Vagina (tissue), 2 donors: Measurements from ENCODE around the gene AMIGO2. TPM values are rescaled to one million over a fixed set of nuclear protein-coding genes. Genes with fewer than 3 reads are reported as not detected.

Experiments used
- DNase-seq, 2 donors: peaks; one replicate each; pipeline ENCODE4 v3.0.0-alpha.2; 2017; ENCODE audit errors: extremely low spot score in 2 of 2
- H3K27ac ChIP-seq: fragments of 200-600 bp; sonication (generic); one replicate; pipeline ENCODE4 v1.5.1; 2019
- H3K27me3 ChIP-seq: fragments of 200-600 bp; sonication (generic); one replicate; pipeline ENCODE4 v1.5.1; 2019
- H3K36me3 ChIP-seq, 2 donors: fragments of 200-600 bp; sonication (generic); one replicate each; pipeline ENCODE4 v1.5.1; 2017 to 2019
- H3K4me1 ChIP-seq: fragments of 200-600 bp; sonication (generic); one replicate; pipeline ENCODE4 v1.5.1; 2019
- H3K4me3 ChIP-seq, 2 donors: fragments of 200-600 bp; sonication (generic); 1 replicate in 1 of 2; 2 replicates in 1 of 2; pipeline ENCODE4 v1.5.1; 2016 to 2019
- H3K9me3 ChIP-seq: fragments of 200-600 bp; sonication (generic); one replicate; pipeline ENCODE4 v1.5.1; 2019
- CTCF ChIP-seq, 3 experiments: fragments of 450-650 bp in 2 of 3; fragments of 200-600 bp in 1 of 3; sonication (generic) in 1 of 3; IDR thresholded peaks; one replicate each; pipeline ENCODE4 v1.5.1; 2017 to 2019; ENCODE audit warnings: antibody characterized with exemption in 3 of 3, mild to moderate bottlenecking in 2 of 3, moderate library complexity in 2 of 3
- POLR2A ChIP-seq, 2 donors: fragments of 450-650 bp; IDR thresholded peaks; one replicate each; pipeline ENCODE4 v1.6.1; 2017; ENCODE audit warnings: antibody characterized with exemption in 2 of 2, mild to moderate bottlenecking in 2 of 2, moderate library complexity in 2 of 2
- POLR2AphosphoS5 ChIP-seq, 2 donors: sonication (generic); formaldehyde crosslinking; IDR thresholded peaks; one replicate each; pipeline ENCODE4 v1.9.0; 2017; ENCODE audit warnings: antibody characterized with exemption in 2 of 2, mild to moderate bottlenecking in 2 of 2, low read depth in 1 of 2; ENCODE audit not compliant: insufficient read depth in 1 of 2
- intact Hi-C: fragments of 100-400 bp; cut with DNase I; formaldehyde crosslinking; loops from one replicate; pipeline ENCODE4 v1.15.1; 2023
- total RNA-seq: library from RNA; depleted of rRNA; stranded (reverse); fragments of >200 nt; gene quantifications from one replicate; pipeline ENCODE4 v1.2.3, GENCODE V29; 2016

AMIGO2 gene
- total RNA-seq, 1 donor from 2014 or later, result 20.4 TPM

- intact Hi-C loops, result loop anchor here (5.0 kb wide), 1 partner anchor 298 kb away; no protein-coding TSS in a partner anchor
- no peaks in the 10 kb centered on the region for H3K36me3 ChIP-seq
- H3K4me3 ChIP-seq, result peak overlapping the region; percentile 67 to 77
- H3K9me3 ChIP-seq, result no peaks in the 10 kb centered on the region
- H3K4me1 ChIP-seq, result peaks cover 50% of the 10 kb centered on the region
- no peaks in the 10 kb centered on the region for H3K27me3 ChIP-seq
- TF ChIP-seq POLR2AphosphoS5 (IDR thresholded peaks at IDR 0.05; ENCODE audit: insufficient read depth in 1 of 2, low read depth in 1 of 2) (peak in 1 of 2 donors; percentile 5), CTCF (IDR thresholded peaks at IDR 0.05) (no peak), POLR2A (IDR thresholded peaks at IDR 0.05) (no peak)
- DNase-seq, result no peak
- H3K27ac ChIP-seq, result peak overlapping the region; percentile 96
These were observed 859 bp downstream of the AMIGO2 start for GRCh38 chr12:47078733-47079467.

GRCh38 chr12:47078086-47078395 lies 1.7 kb downstream of the AMIGO2 start:
- Histone ChIP-seq H3K36me3 (no peaks in the 10 kb centered on the region), H3K4me3 (peak overlapping the region; percentile 67 to 77), H3K4me1 (peaks cover 47% of the 10 kb centered on the region), H3K27ac (no peak overlapping the region), H3K27me3 (no peaks in the 10 kb centered on the region), H3K9me3 (no peaks in the 10 kb centered on the region)
- intact Hi-C loops, result loop anchor here (5.0 kb wide), 1 partner anchor 299 kb away; no protein-coding TSS in a partner anchor
- no peak for TF ChIP-seq CTCF (IDR thresholded peaks at IDR 0.05)
- TF ChIP-seq POLR2AphosphoS5 (IDR thresholded peaks at IDR 0.05; ENCODE audit: insufficient read depth in 1 of 2, low read depth in 1 of 2), result no peak
- TF ChIP-seq POLR2A (IDR thresholded peaks at IDR 0.05), result no peak
- no peak for DNase-seq

- Histone ChIP-seq H3K9me3 (no peaks in the 10 kb centered on the region), H3K36me3 (no peaks in the 10 kb centered on the region), H3K4me3 (peak overlapping the region; percentile 67 to 77), H3K27me3 (no peaks in the 10 kb centered on the region), H3K27ac (no peak overlapping the region), H3K4me1 (peaks cover 41% of the 10 kb centered on the region)
- no peak for TF ChIP-seq POLR2AphosphoS5 (IDR thresholded peaks at IDR 0.05; ENCODE audit: insufficient read depth in 1 of 2, low read depth in 1 of 2)
- no peak for TF ChIP-seq CTCF (IDR thresholded peaks at IDR 0.05)
- no peak for TF ChIP-seq POLR2A (IDR thresholded peaks at IDR 0.05)
- intact Hi-C loops, result loop anchor here (5.0 kb wide), 1 partner anchor 300 kb away; no protein-coding TSS in a partner anchor
- no peak for DNase-seq
These were observed 2.3 kb downstream of the AMIGO2 start for GRCh38 chr12:47077206-47078085.

GRCh38 chr12:47075192-47076084 lies 4.3 kb downstream of the AMIGO2 start:
- Histone ChIP-seq H3K27ac (no peak overlapping the region), H3K36me3 (no peaks in the 10 kb centered on the region), H3K4me1 (peaks cover 27% of the 10 kb centered on the region), H3K27me3 (no peaks in the 10 kb centered on the region), H3K4me3 (no peak overlapping the region), H3K9me3 (no peaks in the 10 kb centered on the region)
- no peak for DNase-seq
- no peak for TF ChIP-seq POLR2AphosphoS5 (IDR thresholded peaks at IDR 0.05; ENCODE audit: insufficient read depth in 1 of 2, low read depth in 1 of 2)
- no peak for TF ChIP-seq POLR2A (IDR thresholded peaks at IDR 0.05)
- no peak for TF ChIP-seq CTCF (IDR thresholded peaks at IDR 0.05)
- intact Hi-C loops, result loop anchor here (5.0 kb wide), 1 partner anchor 302 kb away; no protein-coding TSS in a partner anchor
